Coronary artery (tissue), 2 donors: ENCODE data around the gene CYP27A1.

Experiments
- DNase-seq: peaks from one replicate; pipeline ENCODE4 v3.0.0-alpha.2; 2017; ENCODE audit warnings: low spot score
- H3K27ac ChIP-seq, 2 donors: fragments of 200-600 bp; sonication (generic); one replicate each; pipeline ENCODE4 v1.5.1; 2016 to 2019
- H3K4me3 ChIP-seq: fragments of 200-600 bp; sonication (generic); 2 replicates; pipeline ENCODE4 v1.5.1; 2016; ENCODE audit warnings: mild to moderate bottlenecking, moderate library complexity
- CTCF ChIP-seq: fragments of 200-600 bp; sonication (generic); IDR thresholded peaks from one replicate; pipeline ENCODE4 v1.5.1; 2019; ENCODE audit warnings: antibody characterized with exemption

Gene CYP27A1

GRCh38 chr2:218861645-218862318, 79.8 kb downstream of the CYP27A1 start:
- H3K4me3 ChIP-seq, result no peak overlapping the region
- no peak for TF ChIP-seq CTCF
- no peak for DNase-seq
- no peak overlapping the region for H3K27ac ChIP-seq

GRCh38 chr2:218863021-218863520, 81.1 kb downstream of the CYP27A1 start:
- Histone ChIP-seq H3K27ac (no peak overlapping the region), H3K4me3 (no peak overlapping the region)
- TF ChIP-seq CTCF, result no peak
- DNase-seq, result no peak
